Measurements from ENCODE around the gene FAM32A.

The FAM32A gene

GRCh38 chr19:16235811-16236652 is 50.8 kb downstream of the FAM32A start:
- no peak overlapping the region for H3K4me2 ChIP-seq (ENCODE audit: low read length)
- no peak overlapping the region for H2AFZ ChIP-seq (ENCODE audit: low read depth, low read length)
- H3K27ac ChIP-seq (ENCODE audit: low read length), result no peak overlapping the region
- H3K27me3 ChIP-seq (ENCODE audit: low read depth, low read length), result no peaks in the 10 kb centered on the region
- H3K36me3 ChIP-seq (replicated peaks; ENCODE audit: low read depth, low read length), result peaks cover 52% of the 10 kb centered on the region
- TF ChIP-seq EZH2phosphoT487 (IDR thresholded peaks at IDR 0.05; ENCODE audit: low read depth), result no peak
- TF ChIP-seq, protein P1, sequence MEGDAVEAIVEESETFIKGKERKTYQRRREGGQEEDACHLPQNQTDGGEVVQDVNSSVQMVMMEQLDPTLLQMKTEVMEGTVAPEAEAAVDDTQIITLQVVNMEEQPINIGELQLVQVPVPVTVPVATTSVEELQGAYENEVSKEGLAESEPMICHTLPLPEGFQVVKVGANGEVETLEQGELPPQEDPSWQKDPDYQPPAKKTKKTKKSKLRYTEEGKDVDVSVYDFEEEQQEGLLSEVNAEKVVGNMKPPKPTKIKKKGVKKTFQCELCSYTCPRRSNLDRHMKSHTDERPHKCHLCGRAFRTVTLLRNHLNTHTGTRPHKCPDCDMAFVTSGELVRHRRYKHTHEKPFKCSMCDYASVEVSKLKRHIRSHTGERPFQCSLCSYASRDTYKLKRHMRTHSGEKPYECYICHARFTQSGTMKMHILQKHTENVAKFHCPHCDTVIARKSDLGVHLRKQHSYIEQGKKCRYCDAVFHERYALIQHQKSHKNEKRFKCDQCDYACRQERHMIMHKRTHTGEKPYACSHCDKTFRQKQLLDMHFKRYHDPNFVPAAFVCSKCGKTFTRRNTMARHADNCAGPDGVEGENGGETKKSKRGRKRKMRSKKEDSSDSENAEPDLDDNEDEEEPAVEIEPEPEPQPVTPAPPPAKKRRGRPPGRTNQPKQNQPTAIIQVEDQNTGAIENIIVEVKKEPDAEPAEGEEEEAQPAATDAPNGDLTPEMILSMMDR (IDR thresholded peaks at IDR 0.05; ENCODE audit: low read depth, low read length), result no peak
- H3K4me3 ChIP-seq (ENCODE audit: low read length), result no peak overlapping the region
- 0 out of 2 replicates have a peak, but pooled peaks cover 4% of the 10 kb centered on the region for H4K20me1 ChIP-seq (ENCODE audit: insufficient read depth, low read length)
- no peaks in the 10 kb centered on the region for H3K4me1 ChIP-seq (ENCODE audit: low read length)
- no peaks in the 10 kb centered on the region for H3K79me2 ChIP-seq (ENCODE audit: low read length)
- H3K9me3 ChIP-seq (ENCODE audit: insufficient read depth, low read length), result no peaks in the 10 kb centered on the region
- H3K9ac ChIP-seq (ENCODE audit: low read length), result no peak overlapping the region
